H1 (cell line): ENCODE results near the gene STAT3. TPM values are rescaled to one million over a fixed set of nuclear protein-coding genes. Genes with fewer than 3 reads are reported as not detected.

Experiments
- ATF3 ChIP-seq: IDR thresholded peaks from 2 replicates; pipeline ENCODE4 v1.6.1; 2011; ENCODE audit warnings: low read depth, mild to moderate bottlenecking, low read length; ENCODE audit not compliant: insufficient read depth
- CBX5 ChIP-seq: fragments of 300-800, 300-1000 bp; sonication (generic); IDR thresholded peaks from 2 replicates; pipeline ENCODE4 v1.7.1; 2016; ENCODE audit warnings: antibody characterized with exemption, low read length, low read depth
- CHD1 ChIP-seq: IDR thresholded peaks from 2 replicates; pipeline ENCODE4 v1.6.1; 2012; ENCODE audit warnings: low read depth, low read length, improper control_type of control experiment
- CHD2 ChIP-seq: IDR thresholded peaks from 2 replicates; pipeline ENCODE4 v1.6.1; 2012; ENCODE audit warnings: low read length, improper control_type of control experiment
- POLR2A ChIP-seq, 2 experiments: IDR thresholded peaks; 1 replicate in 1 of 2; 2 replicates in 1 of 2; pipeline ENCODE4 v1.6.1; 2011; ENCODE audit warnings: low read depth in 2 of 2, low read length in 2 of 2, mild to moderate bottlenecking in 2 of 2; ENCODE audit errors: control extremely low read depth in 1 of 2
- RAD21 ChIP-seq, 2 experiments: IDR thresholded peaks in 1 of 2; conservative IDR thresholded peaks in 1 of 2; 2 replicates each; pipeline ENCODE4 v1.6.1; 2011; ENCODE audit warnings: low read depth in 2 of 2, low read length in 2 of 2, improper control_type of control experiment in 1 of 2, inconsistent platforms in 1 of 2, mild to moderate bottlenecking in 1 of 2, moderate library complexity in 1 of 2
- SRF ChIP-seq: IDR thresholded peaks from 2 replicates; pipeline ENCODE4 v1.6.1; 2011; ENCODE audit warnings: mild to moderate bottlenecking, low read depth, low read length, moderate library complexity
- TCF12 ChIP-seq: IDR thresholded peaks from 2 replicates; pipeline ENCODE4 v1.6.1; 2011; ENCODE audit warnings: low read depth, mild to moderate bottlenecking, low read length
- polyA plus RNA-seq, 7 experiments: library from polyadenylated mRNA; depleted of rRNA in 3 of 7; stranded (reverse) in 5 of 7; unstranded in 2 of 7; fragments of >200 nt in 5 of 7; fragments of 200-250 nt in 2 of 7; gene quantifications; 1 replicate in 5 of 7; 2 replicates in 1 of 7; 4 replicates in 1 of 7; pipeline versions ENCODE4 v1.2.1 to v1.2.3, GENCODE V29; 2011 to 2013; ENCODE audit warnings: missing spikeins in 2 of 7, mixed read lengths in 2 of 7
- total RNA-seq: library from RNA; stranded (reverse); fragmentation: NEBNext Ultra II Directional; extraction: Animal tissue kit (Norgen Biotek cat#: 25700); gene quantifications from 2 replicates; pipeline ENCODE4 v1.2.1, GENCODE V29; 2021
- TF ChIP-seq, protein P1 (sequence below): IDR thresholded peaks from 2 replicates; pipeline ENCODE4 v1.6.1; 2012; ENCODE audit warnings: inconsistent platforms
- TF ChIP-seq, protein P2 (sequence below): IDR thresholded peaks from 2 replicates; pipeline ENCODE4 v1.6.1; 2012; ENCODE audit warnings: low read length, inconsistent platforms

STAT3 gene
- total and polyA plus RNA-seq, 2 of the 8 experiments (the other 6 are each of a cell fraction or from before 2014, with no cell fraction given): 38.4 to 94.1 TPM

DNA sequence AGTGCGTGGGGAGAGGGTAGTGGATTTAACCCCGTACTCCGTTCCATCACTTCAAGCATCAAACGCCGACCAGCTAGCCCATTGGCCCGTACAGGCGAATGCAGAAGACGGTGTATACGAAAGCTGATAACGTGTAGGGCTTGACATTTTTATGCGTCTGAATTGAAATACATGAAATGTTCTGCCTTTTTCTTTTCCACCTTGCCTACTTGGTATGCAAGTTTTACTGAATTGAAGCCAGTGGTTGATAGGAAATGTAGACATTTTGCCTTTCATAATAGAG lies 834 bp upstream of the STAT3 start (continued):
- TF ChIP-seq CHD2 (no peak), SRF (no peak), RAD21 (IDR thresholded peaks at IDR 0.05 in 1 of 2, conservative IDR thresholded peaks at IDR 0.05 in 1 of 2; ENCODE audit: low read depth in 2 of 2, low read length in 2 of 2) (no peak), ATF3 (no peak), CHD1 (no peak), CBX5 (no peak), POLR2A (IDR thresholded peaks at IDR 0.05; ENCODE audit: control extremely low read depth in 1 of 2, low read depth in 2 of 2, low read length in 2 of 2) (no peak), TCF12 (no peak)
- TF ChIP-seq, protein P1, sequence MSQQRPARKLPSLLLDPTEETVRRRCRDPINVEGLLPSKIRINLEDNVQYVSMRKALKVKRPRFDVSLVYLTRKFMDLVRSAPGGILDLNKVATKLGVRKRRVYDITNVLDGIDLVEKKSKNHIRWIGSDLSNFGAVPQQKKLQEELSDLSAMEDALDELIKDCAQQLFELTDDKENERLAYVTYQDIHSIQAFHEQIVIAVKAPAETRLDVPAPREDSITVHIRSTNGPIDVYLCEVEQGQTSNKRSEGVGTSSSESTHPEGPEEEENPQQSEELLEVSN: no peak
- TF ChIP-seq, protein P2, sequence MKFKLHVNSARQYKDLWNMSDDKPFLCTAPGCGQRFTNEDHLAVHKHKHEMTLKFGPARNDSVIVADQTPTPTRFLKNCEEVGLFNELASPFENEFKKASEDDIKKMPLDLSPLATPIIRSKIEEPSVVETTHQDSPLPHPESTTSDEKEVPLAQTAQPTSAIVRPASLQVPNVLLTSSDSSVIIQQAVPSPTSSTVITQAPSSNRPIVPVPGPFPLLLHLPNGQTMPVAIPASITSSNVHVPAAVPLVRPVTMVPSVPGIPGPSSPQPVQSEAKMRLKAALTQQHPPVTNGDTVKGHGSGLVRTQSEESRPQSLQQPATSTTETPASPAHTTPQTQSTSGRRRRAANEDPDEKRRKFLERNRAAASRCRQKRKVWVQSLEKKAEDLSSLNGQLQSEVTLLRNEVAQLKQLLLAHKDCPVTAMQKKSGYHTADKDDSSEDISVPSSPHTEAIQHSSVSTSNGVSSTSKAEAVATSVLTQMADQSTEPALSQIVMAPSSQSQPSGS: no peak
